SK-N-SH (cell line): ENCODE results near the gene INHBA.

Experiments used
- CTCF ChIP-seq: fragments of 200-600 bp; sonication (generic); IDR thresholded peaks from 2 replicates; pipeline ENCODE4 v1.6.1; 2017; ENCODE audit warnings: antibody characterized with exemption, mild to moderate bottlenecking, moderate library complexity
- GABPA ChIP-seq: IDR thresholded peaks from 2 replicates; pipeline ENCODE4 v1.4.0; 2012; ENCODE audit warnings: low read depth, mild to moderate bottlenecking
- RCOR1 ChIP-seq: fragments of 150-350 bp; IDR thresholded peaks from 2 replicates; pipeline ENCODE4 v1.6.1; 2017; ENCODE audit warnings: antibody characterized with exemption, low read length

- TF ChIP-seq GABPA = no peak
- no peak for TF ChIP-seq CTCF
- no peak for TF ChIP-seq RCOR1
These were observed 4.2 kb downstream of the INHBA start for GRCh38 chr7:41698726-41699125.
